Stimulated activated naive CD8-positive, alpha-beta T cell treated with anti-CD3 and anti-CD28 coated beads, Interleukin-15, Interleukin-2, amounts not matched to agents 100 U/mL and 50 U/mL, for 24 hours (primary cell): ENCODE measurements around the gene ACY1.

Experiments used
- ATAC-seq: fragments of 150-1000 bp; cut with Tn5 transposase; one replicate; pipeline ENCODE4 v1.10.0; 2021
- DNase-seq: peaks from one replicate; pipeline ENCODE4 v3.0.0; 2021

The ACY1 gene

GRCh38 chr3:51945926-51946705, 37.2 kb upstream of the ACY1 start:
- no peak for ATAC-seq
- no peak for DNase-seq

GRCh38 chr3:51946796-51947195, 36.5 kb upstream of the ACY1 start:
- ATAC-seq, result no peak
- peak; percentile 1 for DNase-seq

- ATAC-seq, result no peak
- no peak for DNase-seq
These were observed 36.0 kb upstream of the ACY1 start for GRCh38 chr3:51947215-51947900.

GRCh38 chr3:51948016-51948580, 35.2 kb upstream of the ACY1 start:
- no peak for ATAC-seq

GRCh38 chr3:51949121-51949520, 34.2 kb upstream of the ACY1 start:
- no peak for DNase-seq

More at GRCh38 chr3:51948016-51948580, 35.2 kb upstream of the ACY1 start:
- DNase-seq, result no peak

GRCh38 chr3:51950899-51951298, 32.4 kb upstream of the ACY1 start:
- ATAC-seq (no peak), DNase-seq (no peak)

More at GRCh38 chr3:51949121-51949520, 34.2 kb upstream of the ACY1 start:
- ATAC-seq, result no peak

GRCh38 chr3:51953445-51953844, 29.9 kb upstream of the ACY1 start:
- no peak for ATAC-seq
- DNase-seq, result no peak

- DNase-seq (no peak), ATAC-seq (no peak)
These were observed 29.2 kb upstream of the ACY1 start for GRCh38 chr3:51954105-51954504.

- ATAC-seq (no peak), DNase-seq (no peak)
These were observed 28.6 kb upstream of the ACY1 start for GRCh38 chr3:51954713-51955112.

GRCh38 chr3:51955175-51955892, 28.0 kb upstream of the ACY1 start, which contains the start of gene GPR62:
Gene GPR62, plus strand, starts transcription at chr3:51955381. Its CDS starts 272 bp downstream, at chr3:51955653.
- no peak for DNase-seq
- no peak for ATAC-seq

GRCh38 chr3:51955893-51956770, 27.2 kb upstream of the ACY1 start:
- DNase-seq, result peak; percentile 61

GRCh38 chr3:51957520-51958205, 25.7 kb upstream of the ACY1 start:
- DNase-seq, result no peak
- no peak for ATAC-seq

More at GRCh38 chr3:51955893-51956770, 27.2 kb upstream of the ACY1 start:
- peak; percentile 67 for ATAC-seq

- DNase-seq, result no peak
- no peak for ATAC-seq
These were observed 24.5 kb upstream of the ACY1 start for GRCh38 chr3:51958603-51959521.

- no peak for DNase-seq
- ATAC-seq, result no peak
These were observed 23.7 kb upstream of the ACY1 start for GRCh38 chr3:51959651-51960050.

- ATAC-seq (no peak), DNase-seq (no peak)
These were observed 22.9 kb upstream of the ACY1 start for GRCh38 chr3:51960386-51960785.

GRCh38 chr3:51961011-51961410, 22.3 kb upstream of the ACY1 start:
- ATAC-seq (no peak), DNase-seq (no peak)

- DNase-seq, result no peak
- no peak for ATAC-seq
These were observed 21.4 kb upstream of the ACY1 start for GRCh38 chr3:51961602-51962569.

- no peak for DNase-seq
- no peak for ATAC-seq
These were observed 20.3 kb upstream of the ACY1 start for GRCh38 chr3:51962854-51963530.
